Muscle layer of colon (tissue), 2 donors: Measurements from ENCODE around the gene TDRD1.
A peak's percentile ranks its signal among the peaks of the same experiment; 100 is the strongest.

Source experiments
- H3K27ac ChIP-seq: one replicate; pipeline ENCODE4 v1.7.0; 2013; ENCODE audit warnings: low read depth, mild to moderate bottlenecking, low read length, moderate library complexity
- H3K27me3 ChIP-seq, 2 donors: one replicate each; pipeline ENCODE4 v1.7.0; 2013; ENCODE audit warnings: low read length in 2 of 2, mild to moderate bottlenecking in 2 of 2; ENCODE audit not compliant: insufficient read depth in 2 of 2, control insufficient read depth in 1 of 2
- H3K36me3 ChIP-seq: one replicate; pipeline ENCODE4 v1.7.0; 2013; ENCODE audit warnings: mild to moderate bottlenecking, low read length; ENCODE audit not compliant: insufficient read depth
- H3K4me1 ChIP-seq: one replicate; pipeline ENCODE4 v1.7.0; 2013; ENCODE audit warnings: mild to moderate bottlenecking, low read length; ENCODE audit not compliant: insufficient read depth
- H3K4me3 ChIP-seq, 2 donors: one replicate each; pipeline ENCODE4 v1.7.0; 2013; ENCODE audit warnings: low read length in 2 of 2, low read depth in 1 of 2, mild to moderate bottlenecking in 1 of 2, moderate library complexity in 1 of 2
- H3K9ac ChIP-seq: one replicate; pipeline ENCODE4 v1.7.0; 2013; ENCODE audit warnings: low read length
- H3K9me3 ChIP-seq: one replicate; pipeline ENCODE4 v1.7.0; 2013; ENCODE audit warnings: mild to moderate bottlenecking, low read length
- donor health status: abdominal sarcoma.
- donor health status: Adenocarcinoma of cecum.

The TDRD1 gene

DNA sequence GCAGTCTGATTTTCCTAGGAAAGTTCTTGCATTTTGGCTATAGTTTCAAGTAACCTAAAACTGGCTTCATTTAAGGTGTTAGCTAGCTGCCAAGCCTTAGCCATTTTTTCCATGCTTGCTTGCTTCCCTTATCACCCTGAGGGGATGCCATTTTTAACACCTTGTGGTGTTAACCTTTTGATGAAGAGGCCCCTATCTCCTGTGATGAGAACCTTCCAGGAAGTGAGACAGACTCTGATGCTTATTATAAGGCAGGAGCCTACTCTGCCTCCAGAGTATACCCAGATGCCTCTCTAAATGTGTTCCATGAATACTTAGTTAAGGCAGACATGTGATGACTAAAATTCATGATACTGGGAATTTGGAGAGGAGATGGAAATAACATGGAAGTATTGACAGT is 55.0 kb downstream of the TDRD1 start:
- H3K9ac ChIP-seq = no peak overlapping the region
- peaks cover 2% of the 10 kb centered on the region for H3K4me1 ChIP-seq
- H3K27me3 ChIP-seq = peaks cover 8 to 24% of the 10 kb centered on the region in 2 donors
- no peaks in the 10 kb centered on the region for H3K36me3 ChIP-seq
- no peak overlapping the region for H3K4me3 ChIP-seq
- H3K27ac ChIP-seq = no peak overlapping the region
- no peaks in the 10 kb centered on the region for H3K9me3 ChIP-seq

DNA sequence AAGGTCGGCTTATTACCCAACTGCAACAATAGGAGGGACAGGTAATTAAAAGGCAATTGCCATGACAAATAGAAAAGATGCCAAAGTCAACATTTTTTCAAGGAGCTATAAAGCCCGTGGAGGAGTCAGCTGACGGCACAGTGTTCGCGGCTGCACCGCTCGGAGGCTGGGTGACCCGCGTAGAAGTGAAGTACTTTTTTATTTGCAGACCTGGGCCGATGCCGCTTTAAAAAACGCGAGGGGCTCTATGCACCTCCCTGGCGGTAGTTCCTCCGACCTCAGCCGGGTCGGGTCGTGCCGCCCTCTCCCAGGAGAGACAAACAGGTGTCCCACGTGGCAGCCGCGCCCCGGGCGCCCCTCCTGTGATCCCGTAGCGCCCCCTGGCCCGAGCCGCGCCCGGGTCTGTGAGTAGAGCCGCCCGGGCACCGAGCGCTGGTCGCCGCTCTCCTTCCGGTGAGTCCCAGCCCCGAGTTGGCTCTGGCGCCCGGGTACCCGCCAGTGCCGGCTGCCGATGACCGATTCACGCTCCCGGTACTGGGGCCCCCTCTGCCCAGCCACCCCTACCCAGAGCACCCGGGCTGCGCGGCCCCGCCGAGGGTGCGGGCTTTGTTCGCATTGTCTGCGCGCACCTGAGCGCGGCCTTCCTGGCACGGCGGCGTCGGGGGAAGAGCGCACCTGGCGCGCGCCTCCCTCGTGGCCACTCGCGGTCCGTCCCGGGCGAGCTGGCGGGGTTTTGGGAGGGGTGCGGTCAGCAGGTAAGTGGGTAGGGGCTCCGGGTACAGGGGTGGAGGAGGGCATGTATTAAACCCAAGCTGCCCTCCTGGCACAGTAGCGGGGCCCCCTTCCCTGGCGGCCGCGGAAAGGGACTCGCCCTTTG is 60.2 kb downstream of the TDRD1 start, which contains the start of gene VWA2:
Gene VWA2, plus strand, starts transcription at position 138 of the 877 bp plus-strand sequence. CDS start 9,460 bp downstream, outside the sequence.
- Histone ChIP-seq H3K27me3 (peaks cover 26 to 39% of the 10 kb centered on the region in 2 donors), H3K9ac (no peak within 1 kb of the TSS), H3K9me3 (no peaks in the 10 kb centered on the region), H3K4me3 (peak within 1 kb of the TSS in 1 of 2 donors; percentile 14), H3K36me3 (no peaks in the 10 kb centered on the region), H3K4me1 (peaks cover 6% of the 10 kb centered on the region), H3K27ac (no peak within 1 kb of the TSS)

DNA sequence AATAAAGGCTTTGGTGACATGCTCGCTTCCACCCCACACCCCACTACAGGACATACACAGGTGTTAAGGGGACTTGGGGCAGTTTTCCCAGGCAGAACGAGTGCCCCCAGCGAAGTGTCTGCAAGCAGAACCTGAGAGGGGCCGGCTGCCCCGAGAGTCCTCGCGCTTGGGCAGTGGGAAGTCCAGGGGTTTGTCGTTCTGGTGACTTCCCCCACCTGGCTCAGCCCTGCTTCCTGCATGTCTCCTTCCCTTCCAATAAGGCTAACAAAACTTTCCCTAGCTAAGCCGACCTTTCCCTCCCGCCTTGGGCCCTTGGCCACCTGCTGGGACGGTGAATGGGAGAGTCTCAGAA is 60.8 kb downstream of the TDRD1 start:
- Histone ChIP-seq H3K27ac (no peak overlapping the region), H3K4me1 (peaks cover 6% of the 10 kb centered on the region)

DNA sequence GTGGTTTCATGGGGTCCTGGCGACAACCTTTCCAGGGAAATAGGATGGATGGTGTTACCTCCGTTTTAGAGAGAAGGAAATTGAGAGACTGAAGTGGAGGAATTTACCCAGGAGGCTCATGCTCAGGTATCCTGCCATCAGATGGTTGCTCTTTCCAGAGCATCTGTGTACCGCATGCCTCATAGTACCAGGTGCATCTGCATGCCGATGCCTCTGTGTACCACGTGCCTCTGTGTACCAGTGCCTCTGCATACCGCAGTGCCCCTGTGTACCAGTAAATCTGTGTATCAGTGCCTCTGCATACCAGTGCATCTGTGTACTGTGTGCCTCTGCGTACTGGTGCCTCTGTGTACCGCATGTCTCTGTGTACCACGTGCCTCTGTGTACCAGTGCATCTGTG is 63.1 kb downstream of the TDRD1 start:
- H3K36me3 ChIP-seq = no peaks in the 10 kb centered on the region
- H3K4me3 ChIP-seq = no peak overlapping the region
- no peak overlapping the region for H3K27ac ChIP-seq
- H3K27me3 ChIP-seq = peaks cover 26 to 32% of the 10 kb centered on the region in 2 donors
- H3K4me1 ChIP-seq = peaks cover 6% of the 10 kb centered on the region
- H3K9me3 ChIP-seq = no peaks in the 10 kb centered on the region
- H3K9ac ChIP-seq = no peak overlapping the region

More for the DNA sequence above, 60.8 kb downstream of the TDRD1 start:
- Histone ChIP-seq H3K9me3 (no peaks in the 10 kb centered on the region), H3K9ac (no peak overlapping the region), H3K27me3 (peaks cover 26 to 39% of the 10 kb centered on the region in 2 donors), H3K4me3 (no peak overlapping the region), H3K36me3 (no peaks in the 10 kb centered on the region)

DNA sequence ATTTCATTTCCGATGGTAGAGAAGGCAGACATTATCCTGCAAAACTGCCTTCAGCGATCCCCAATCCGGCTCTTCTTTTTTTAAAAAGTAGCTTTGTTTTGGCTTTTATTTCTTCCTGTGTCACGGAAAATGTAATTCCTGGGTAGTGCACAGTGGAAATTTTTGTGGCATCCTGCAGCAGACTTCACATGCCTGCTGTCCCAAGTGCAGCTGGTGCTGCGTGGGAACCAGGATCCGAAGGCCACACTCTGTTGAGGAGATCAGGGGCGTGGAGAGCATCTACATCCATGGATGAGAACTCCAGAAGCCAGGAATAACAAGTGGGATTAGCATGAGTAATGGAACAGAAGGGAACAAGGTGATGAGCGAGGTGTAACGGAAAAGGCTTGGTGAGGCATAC is 64.5 kb downstream of the TDRD1 start:
- H3K27ac ChIP-seq = no peak overlapping the region
- H3K9ac ChIP-seq = no peak overlapping the region
- no peak overlapping the region for H3K4me3 ChIP-seq
- no peaks in the 10 kb centered on the region for H3K9me3 ChIP-seq
- peaks cover 19 to 20% of the 10 kb centered on the region in 2 donors for H3K27me3 ChIP-seq
- H3K4me1 ChIP-seq = peaks cover 6% of the 10 kb centered on the region
- no peaks in the 10 kb centered on the region for H3K36me3 ChIP-seq

DNA sequence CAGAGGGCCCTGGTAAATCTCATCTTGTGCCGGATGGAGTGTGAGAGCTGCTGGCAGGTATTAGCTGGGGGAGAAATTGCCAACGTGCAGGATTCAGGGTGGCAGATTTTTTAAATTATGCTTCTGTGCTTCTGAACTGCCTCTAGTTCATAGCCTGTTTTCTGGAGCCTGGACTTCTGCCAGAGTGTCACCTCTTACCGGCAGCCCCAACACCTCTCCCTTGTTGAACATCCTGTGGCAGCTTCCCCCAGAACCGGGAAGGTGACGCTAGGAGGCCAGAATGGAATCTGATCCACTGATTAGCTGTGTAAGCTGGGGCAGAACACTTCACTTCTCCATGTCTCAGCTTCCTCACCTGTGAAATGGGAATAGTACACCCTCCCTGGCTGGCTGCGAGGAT is 65.0 kb downstream of the TDRD1 start:
- Histone ChIP-seq H3K4me1 (peaks cover 3% of the 10 kb centered on the region), H3K27ac (no peak overlapping the region), H3K27me3 (peaks cover 15 to 18% of the 10 kb centered on the region in 2 donors), H3K9ac (no peak overlapping the region), H3K36me3 (no peaks in the 10 kb centered on the region), H3K4me3 (no peak overlapping the region), H3K9me3 (no peaks in the 10 kb centered on the region)

DNA sequence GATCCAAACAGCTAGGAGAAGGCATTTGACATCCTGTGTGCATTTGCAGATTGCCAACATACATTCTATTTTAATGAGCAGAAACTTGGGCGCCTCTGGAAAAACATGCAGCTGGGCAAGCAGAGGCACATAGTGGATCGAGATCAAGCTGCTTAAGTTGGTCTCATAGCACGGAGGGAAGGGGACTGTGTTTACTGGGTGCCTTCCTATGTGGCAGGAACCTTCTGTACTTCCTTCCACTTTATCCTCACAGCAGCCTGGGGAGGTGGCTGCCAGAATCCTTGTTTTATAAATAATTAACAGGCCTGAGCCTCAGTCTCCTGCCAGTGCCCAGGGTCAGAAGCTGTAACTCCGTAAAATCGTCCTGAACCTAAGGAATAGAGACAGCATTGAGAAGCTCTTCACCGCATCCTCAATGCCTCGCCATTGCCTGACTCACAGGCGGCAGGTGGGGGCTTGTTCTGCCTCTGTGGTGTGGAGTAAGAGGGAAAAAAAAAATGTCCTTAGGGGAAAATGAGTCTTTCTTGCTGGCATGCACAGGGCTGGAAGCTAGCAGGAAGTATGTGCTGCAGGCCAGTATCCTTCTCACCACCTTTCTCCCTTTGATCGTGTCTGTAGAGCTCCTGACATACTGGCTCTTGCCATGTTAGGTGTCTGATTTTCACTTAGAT is 66.1 kb downstream of the TDRD1 start:
- Histone ChIP-seq H3K27ac (no peak overlapping the region), H3K36me3 (no peaks in the 10 kb centered on the region), H3K9me3 (no peaks in the 10 kb centered on the region), H3K4me3 (no peak overlapping the region), H3K27me3 (peaks cover 4 to 9% of the 10 kb centered on the region in 2 donors), H3K4me1 (no peaks in the 10 kb centered on the region), H3K9ac (no peak overlapping the region)

DNA sequence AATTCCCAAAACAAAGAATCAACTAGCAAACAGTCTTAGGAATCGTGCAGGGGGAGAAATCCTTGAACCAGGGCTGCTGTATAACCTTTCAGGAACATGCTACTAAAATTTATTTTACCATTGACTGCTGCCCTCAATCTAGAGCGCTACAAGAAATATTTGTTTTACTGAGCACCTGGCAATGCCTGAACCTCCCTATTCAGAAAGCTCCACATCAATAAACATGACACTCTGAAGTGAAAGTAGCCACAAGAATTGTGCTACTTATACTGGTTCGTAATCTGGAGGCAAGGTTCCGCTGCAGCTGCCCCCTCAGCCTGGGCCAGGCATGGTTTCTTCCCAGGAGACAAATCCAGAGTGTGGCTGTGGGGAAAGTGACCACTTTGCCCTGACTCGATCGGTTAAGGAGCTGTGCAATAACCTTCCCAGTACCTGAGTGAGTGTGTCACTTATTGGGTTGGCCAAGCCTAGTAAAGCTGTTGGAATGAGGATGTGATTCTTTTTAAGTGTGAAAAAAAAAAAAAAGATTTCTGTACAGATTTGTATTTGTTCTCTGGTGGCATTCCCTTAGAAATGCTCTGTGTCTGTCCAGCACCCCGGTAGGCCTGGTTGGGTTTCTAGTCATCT is 67.6 kb downstream of the TDRD1 start:
- Histone ChIP-seq H3K27ac (no peak overlapping the region), H3K9ac (no peak overlapping the region), H3K4me3 (no peak overlapping the region), H3K9me3 (no peaks in the 10 kb centered on the region), H3K36me3 (no peaks in the 10 kb centered on the region), H3K27me3 (no peaks in the 10 kb centered on the region), H3K4me1 (no peaks in the 10 kb centered on the region)

DNA sequence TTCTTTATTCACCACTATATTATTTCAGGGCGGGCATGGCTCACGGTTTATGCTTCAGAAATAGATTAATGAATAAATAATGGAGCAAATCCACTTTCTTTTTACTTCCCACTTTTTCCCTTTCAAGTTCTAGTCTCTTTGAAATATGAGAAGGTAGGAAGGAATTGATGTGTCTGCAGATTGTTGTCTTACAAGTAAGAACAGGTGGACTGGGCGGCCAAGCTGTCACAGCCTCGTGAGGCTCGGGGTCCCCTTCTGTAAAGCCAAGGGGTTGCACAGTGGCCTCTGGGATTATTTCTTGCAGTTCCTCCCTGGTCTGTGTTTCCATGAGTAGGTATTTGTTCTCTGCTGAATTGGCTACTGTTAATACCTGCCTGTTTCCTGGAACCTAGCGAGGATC is 71.1 kb downstream of the TDRD1 start:
- Histone ChIP-seq H3K9me3 (no peaks in the 10 kb centered on the region), H3K27me3 (no peaks in the 10 kb centered on the region)

DNA sequence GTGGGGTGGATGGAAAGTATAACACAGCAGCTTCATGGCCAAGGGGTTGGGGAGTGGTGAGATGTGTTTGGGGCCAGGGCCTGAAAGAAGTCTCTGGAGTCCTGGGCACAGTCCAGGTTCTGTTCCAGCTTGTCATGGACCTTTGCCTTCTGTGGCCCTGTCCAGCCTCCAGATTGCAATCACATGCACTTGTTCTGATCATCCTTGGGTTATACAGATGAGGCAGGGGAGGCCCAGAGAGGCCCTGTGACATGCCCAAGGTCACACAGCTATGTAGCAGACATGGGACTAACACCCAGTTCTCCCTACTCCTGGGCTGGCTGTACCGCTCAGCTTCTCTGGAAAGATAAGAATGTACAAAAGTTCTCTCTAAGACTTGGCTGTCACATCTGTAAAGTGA is 71.6 kb downstream of the TDRD1 start:
- no peak overlapping the region for H3K27ac ChIP-seq
- H3K4me3 ChIP-seq = no peak overlapping the region
- no peak overlapping the region for H3K9ac ChIP-seq
- no peaks in the 10 kb centered on the region for H3K4me1 ChIP-seq
- H3K36me3 ChIP-seq = no peaks in the 10 kb centered on the region
- H3K27me3 ChIP-seq = no peaks in the 10 kb centered on the region
- H3K9me3 ChIP-seq = no peaks in the 10 kb centered on the region

More for the DNA sequence above, 71.1 kb downstream of the TDRD1 start:
- Histone ChIP-seq H3K4me1 (no peaks in the 10 kb centered on the region), H3K9ac (no peak overlapping the region), H3K36me3 (no peaks in the 10 kb centered on the region), H3K27ac (no peak overlapping the region), H3K4me3 (no peak overlapping the region)

DNA sequence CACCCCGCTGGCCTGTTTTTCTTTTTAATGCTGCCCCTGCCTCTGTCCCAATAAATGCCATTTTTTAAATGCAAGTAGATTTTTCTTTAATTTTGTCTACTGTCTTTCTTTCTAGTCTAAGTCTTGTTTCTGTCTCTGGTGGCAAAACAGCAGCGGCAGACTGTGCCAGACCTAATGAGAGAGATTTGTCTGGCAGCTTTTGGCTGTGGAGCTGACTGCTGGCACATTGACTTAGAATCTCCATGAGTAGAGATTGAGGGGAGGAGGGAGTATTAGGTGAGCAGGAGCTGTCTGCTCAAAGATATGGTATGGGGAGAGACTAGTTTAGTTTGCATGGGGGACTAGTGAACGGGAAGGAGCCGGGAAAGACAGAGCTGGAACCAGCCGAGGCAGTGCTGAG is 72.9 kb downstream of the TDRD1 start:
- Histone ChIP-seq H3K27me3 (no peaks in the 10 kb centered on the region), H3K9me3 (no peaks in the 10 kb centered on the region), H3K27ac (no peak overlapping the region), H3K9ac (no peak overlapping the region), H3K4me3 (no peak overlapping the region), H3K4me1 (no peaks in the 10 kb centered on the region), H3K36me3 (no peaks in the 10 kb centered on the region)
